IMR-90 (cell line): Measurements from ENCODE around the gene TTC7B. TPM values are rescaled to one million over a fixed set of nuclear protein-coding genes. Genes with fewer than 3 reads are reported as not detected.

Experiments
- ATAC-seq: fragments of 200-7000 bp; cut with Tn5 transposase; 2 replicates; pipeline ENCODE4 v1.9.1; 2020; ENCODE audit warnings: low read depth, mild to moderate bottlenecking, moderate library complexity
- BruUV-seq: library from RNA; stranded (reverse); fragments of 400-500 nt; replicated peaks from 2 replicates; lab custom pipeline; 2021; lab: Mats Ljungman, UMichigan
- CTCF ChIA-PET: fragments of 300-600 bp; formaldehyde crosslinking; extraction: SDS; loops from one replicate; lab custom pipeline; 2021; ENCODE audit warnings: antibody characterized with exemption; lab: Yijun Ruan, JAX
- POLR2A ChIA-PET: fragments of 300-600 bp; sonication (Branson Sonifier 250); formaldehyde crosslinking; loops from one replicate; lab custom pipeline; 2022; ENCODE audit warnings: antibody characterized with exemption; ENCODE audit not compliant: unreplicated experiment; lab: Charles Lee
- DNase-seq: peaks from one replicate; pipeline ENCODE4 v3.0.0; 2013
- H2AFZ ChIP-seq: replicated peaks from 2 replicates; pipeline ENCODE3; 2013; ENCODE audit warnings: low read length, mild to moderate bottlenecking; ENCODE audit not compliant: poor library complexity
- H2AK5ac ChIP-seq: 2 replicates; pipeline ENCODE4 v1.6.1; 2013; ENCODE audit warnings: low read depth, low read length, inconsistent platforms
- H2AK9ac ChIP-seq: replicated peaks from 2 replicates; pipeline ENCODE3; 2013; ENCODE audit warnings: mild to moderate bottlenecking, low read depth, low read length, moderate library complexity; ENCODE audit not compliant: poor library complexity
- H2BK120ac ChIP-seq: 2 replicates; pipeline ENCODE4 v1.6.1; 2013; ENCODE audit warnings: low read depth, low read length, inconsistent platforms
- H2BK15ac ChIP-seq: 3 replicates; pipeline ENCODE4 v1.6.1; 2013; ENCODE audit warnings: low read depth, low read length, inconsistent platforms
- H2BK20ac ChIP-seq: 2 replicates; pipeline ENCODE4 v1.6.1; 2013; ENCODE audit warnings: low read depth, mild to moderate bottlenecking, inconsistent platforms, low read length, moderate library complexity
- H2BK5ac ChIP-seq: 2 replicates; pipeline ENCODE4 v1.6.1; 2013; ENCODE audit warnings: mild to moderate bottlenecking, low read depth, low read length, inconsistent platforms; ENCODE audit not compliant: poor library complexity, severe bottlenecking
- H3K14ac ChIP-seq: replicated peaks from 2 replicates; pipeline ENCODE4 v1.6.1; 2013; ENCODE audit warnings: low read depth, low read length, inconsistent platforms
- H3K18ac ChIP-seq: 2 replicates; pipeline ENCODE4 v1.6.1; 2013; ENCODE audit warnings: low read depth, low read length, control low read depth
- H3K23ac ChIP-seq: 2 replicates; pipeline ENCODE4 v1.6.1; 2013; ENCODE audit warnings: low read depth, low read length, inconsistent platforms
- H3K27ac ChIP-seq: 2 replicates; pipeline ENCODE4 v1.5.1; 2013; ENCODE audit warnings: mild to moderate bottlenecking, control low read depth, low read length; ENCODE audit not compliant: insufficient read depth
- H3K27me3 ChIP-seq: 2 replicates; pipeline ENCODE4 v1.6.1; 2013; ENCODE audit warnings: low read length; ENCODE audit not compliant: control insufficient read depth, insufficient read depth
- H3K36me3 ChIP-seq: 2 replicates; pipeline ENCODE4 v1.6.1; 2013; ENCODE audit warnings: low read length, mixed read lengths; ENCODE audit not compliant: control insufficient read depth, insufficient read depth
- H3K4ac ChIP-seq: 2 replicates; pipeline ENCODE4 v1.6.1; 2013; ENCODE audit warnings: low read depth, low read length, inconsistent platforms
- H3K4me1 ChIP-seq: 2 replicates; pipeline ENCODE4 v1.6.1; 2013; ENCODE audit warnings: low read length, mixed read lengths; ENCODE audit not compliant: control insufficient read depth, insufficient read depth
- H3K4me2 ChIP-seq: 2 replicates; pipeline ENCODE4 v1.6.1; 2013; ENCODE audit warnings: low read depth, mild to moderate bottlenecking, control low read depth, low read length, moderate library complexity
- H3K4me3 ChIP-seq: 2 replicates; pipeline ENCODE4 v1.5.1; 2013; ENCODE audit warnings: low read depth, mild to moderate bottlenecking, control low read depth, low read length, moderate library complexity; ENCODE audit not compliant: insufficient read depth
- H3K56ac ChIP-seq: 2 replicates; pipeline ENCODE4 v1.6.1; 2013; ENCODE audit warnings: low read length, inconsistent platforms; ENCODE audit not compliant: insufficient read depth; ENCODE audit errors: extremely low read depth
- H3K79me1 ChIP-seq, 2 experiments: 2 replicates each; pipeline ENCODE4 v1.6.1; 2013; ENCODE audit warnings: low read length in 2 of 2, inconsistent platforms in 1 of 2, low read depth in 1 of 2
- H3K9ac ChIP-seq: 2 replicates; pipeline ENCODE4 v1.6.1; 2013; ENCODE audit warnings: low read depth, low read length, control low read depth
- H3K9me1 ChIP-seq: 2 replicates; pipeline ENCODE4 v1.6.1; 2013; ENCODE audit warnings: low read length, inconsistent platforms; ENCODE audit not compliant: insufficient read depth
- H3K9me3 ChIP-seq: 2 replicates; pipeline ENCODE4 v1.6.1; 2013; ENCODE audit warnings: low read length; ENCODE audit not compliant: control insufficient read depth, insufficient read depth
- H4K20me1 ChIP-seq: 2 replicates; pipeline ENCODE4 v1.6.1; 2013; ENCODE audit warnings: low read length, inconsistent platforms; ENCODE audit not compliant: insufficient read depth
- H4K5ac ChIP-seq: 2 replicates; pipeline ENCODE4 v1.6.1; 2013; ENCODE audit warnings: mild to moderate bottlenecking, low read depth, low read length, control low read depth
- H4K8ac ChIP-seq, 2 experiments: 2 replicates each; pipeline ENCODE4 v1.6.1; 2013; ENCODE audit warnings: low read depth in 2 of 2, low read length in 2 of 2, control low read depth in 1 of 2, inconsistent platforms in 1 of 2
- H4K91ac ChIP-seq: 2 replicates; pipeline ENCODE4 v1.6.1; 2013; ENCODE audit warnings: low read depth, low read length, inconsistent platforms; ENCODE audit not compliant: insufficient read depth
- CHD1 ChIP-seq: IDR thresholded peaks from 2 replicates; pipeline ENCODE4 v1.6.1; 2012; ENCODE audit warnings: low read depth, low read length, improper control_type of control experiment
- CTCF ChIP-seq: conservative IDR thresholded peaks from 2 replicates; pipeline ENCODE4 v1.5.1; 2012; ENCODE audit warnings: mild to moderate bottlenecking, low read depth, low read length, improper control_type of control experiment
- ELK1 ChIP-seq: fragments of 150-350 bp; IDR thresholded peaks from 2 replicates; pipeline ENCODE4 v1.6.1; 2016; ENCODE audit warnings: low read depth, mild to moderate bottlenecking, low read length, moderate library complexity, borderline replicate concordance
- FOS ChIP-seq: fragments of 150-350 bp; IDR thresholded peaks from 2 replicates; pipeline ENCODE4 v1.6.1; 2016; ENCODE audit warnings: low read depth, low read length
- MAZ ChIP-seq: IDR thresholded peaks from 2 replicates; pipeline ENCODE4 v1.6.1; 2012; ENCODE audit warnings: low read depth, mild to moderate bottlenecking, low read length, improper control_type of control experiment, moderate library complexity, borderline replicate concordance
- MXI1 ChIP-seq: IDR thresholded peaks from 2 replicates; pipeline ENCODE4 v1.6.1; 2012; ENCODE audit warnings: low read depth, mild to moderate bottlenecking, low read length, moderate library complexity, borderline replicate concordance
- NFE2L2 ChIP-seq: fragments of 150-350 bp; IDR thresholded peaks from 2 replicates; pipeline ENCODE4 v1.6.1; 2016; ENCODE audit warnings: low read depth, mild to moderate bottlenecking, low read length
- POLR2A ChIP-seq: IDR thresholded peaks from 2 replicates; pipeline ENCODE4 v1.6.1; 2012; ENCODE audit warnings: mild to moderate bottlenecking, low read depth, low read length
- RAD21 ChIP-seq: IDR thresholded peaks from 2 replicates; pipeline ENCODE4 v1.6.1; 2012; ENCODE audit warnings: low read length, improper control_type of control experiment
- RCOR1 ChIP-seq: IDR thresholded peaks from 2 replicates; pipeline ENCODE4 v1.6.1; 2012; ENCODE audit warnings: mild to moderate bottlenecking, low read length, improper control_type of control experiment; ENCODE audit not compliant: insufficient replicate concordance
- USF2 ChIP-seq: fragments of 150-350 bp; IDR thresholded peaks from 2 replicates; pipeline ENCODE4 v1.6.1; 2017; ENCODE audit warnings: mild to moderate bottlenecking, antibody characterized with exemption, low read length, low read depth
- WGBS, 2 experiments: methylation state at CpG; one replicate each; pipeline versions ENCODE4 v1.1.5 to v1.1.7; 2013; ENCODE audit warnings: missing lambda C conversion rate in 2 of 2; ENCODE audit not compliant: insufficient read length in 1 of 2; ENCODE audit errors: extremely low coverage in 2 of 2; 5-methylcytosine and 5-hydroxymethylcytosine counted together
- dilution Hi-C: fragments of 300-500 bp; cut with HindIII; formaldehyde crosslinking; loops from one replicate; pipeline ENCODE4 v1.14.3; 2018; ENCODE audit warnings: low sequenced_read_pairs; ENCODE audit not compliant: unreplicated experiment
- in situ Hi-C: fragments of 300-500 bp; cut with MboI; formaldehyde crosslinking; loops from 3 replicates; pipeline ENCODE4 v1.14.3; 2019; ENCODE audit warnings: low sequenced_read_pairs, inconsistent platforms, mixed read lengths
- intact Hi-C: fragments of 100-400 bp; cut with micrococcal nuclease; formaldehyde crosslinking; loops from 2 replicates; pipeline ENCODE4 v1.10.0; 2022
- polyA plus RNA-seq, 3 experiments: library from polyadenylated mRNA; depleted of rRNA; stranded (reverse); fragments of >200 nt; gene quantifications; 2 replicates each; pipeline ENCODE4 v1.2.3, GENCODE V29; 2012; ENCODE audit warnings: low replicate concordance in 1 of 3
- total RNA-seq: library from RNA; depleted of rRNA; stranded (reverse); fragments of >200 nt; gene quantifications from 2 replicates; pipeline ENCODE4 v1.2.3, GENCODE V29; 2012

TTC7B gene
- total and polyA plus RNA-seq, 2 of the 4 experiments (the other 2 are of a cell fraction) = 18.1 to 35.3 TPM

GRCh38 chr14:90799420-90799819, 16.8 kb downstream of the TTC7B start:
- no peak overlapping the region for H3K23ac ChIP-seq
- H4K91ac ChIP-seq = no peak overlapping the region
- peaks cover 11% of the 10 kb centered on the region for H3K4me1 ChIP-seq
- no peak overlapping the region for H3K27ac ChIP-seq
- no peak overlapping the region for H2BK15ac ChIP-seq
- no peak overlapping the region for H3K4me2 ChIP-seq
- no peak overlapping the region for H3K14ac ChIP-seq
- POLR2A ChIA-PET = no interaction called here
- no peak overlapping the region for H3K4me3 ChIP-seq
- no peak overlapping the region for H3K9ac ChIP-seq
- peaks cover 4% of the 10 kb centered on the region for H4K20me1 ChIP-seq
- peaks cover 28% of the 10 kb centered on the region; the same call in 1 of the 2 replicates for H3K9me1 ChIP-seq
- 94% methylated on average over 5 of the region's 5 CpGs; no CpG with 5 or more reads in 1 of the 2 experiments for WGBS, 2 experiments
- no peaks in the 10 kb centered on the region for H3K36me3 ChIP-seq
- no peak overlapping the region for H3K4ac ChIP-seq
- no peaks in the 10 kb centered on the region for H3K27me3 ChIP-seq
- H2BK20ac ChIP-seq = no peak overlapping the region
- H3K18ac ChIP-seq = no peak overlapping the region
- H4K8ac ChIP-seq = no peak overlapping the region
- DNase-seq (no peak), ATAC-seq (no peak)
- no peak overlapping the region for H3K56ac ChIP-seq
- TF ChIP-seq MAZ (no peak), RAD21 (no peak), CTCF (no peak), USF2 (no peak), FOS (no peak), RCOR1 (no peak), POLR2A (no peak), CHD1 (no peak), NFE2L2 (no peak), ELK1 (no peak), MXI1 (no peak)
- H2AK9ac ChIP-seq = no peak overlapping the region
- H3K79me1 ChIP-seq = peaks cover 4 to 60% of the 10 kb centered on the region in 2 experiments
- no peak overlapping the region for H2BK5ac ChIP-seq
- BruUV-seq = no TSS peak
- in situ Hi-C loops (no loop called here), intact Hi-C loops (no loop called here), dilution Hi-C loops (no loop called here)
- no peak overlapping the region for H2BK120ac ChIP-seq
- H4K5ac ChIP-seq = no peak overlapping the region
- H2AK5ac ChIP-seq = no peak overlapping the region
- no peaks in the 10 kb centered on the region for H3K9me3 ChIP-seq
- no peak overlapping the region for H2AFZ ChIP-seq
- CTCF ChIA-PET = no interaction called here
